Urothelium cell line (cell line): ENCODE data around the gene SGK1.

Experiments used
- DNase-seq: peaks from one replicate; pipeline ENCODE4 v3.0.0; 2011; ENCODE audit warnings: low spot score, mixed read lengths
- FAIRE-seq: peaks from 2 replicates; lab custom pipeline; 2011; peaks lifted over from hg19 to GRCh38; lab: Jason Lieb, UNC

The SGK1 gene

GRCh38 chr6:134145786-134146185, 172.1 kb downstream of the SGK1 start:
- no peak for FAIRE-seq
- no peak for DNase-seq

DNA sequence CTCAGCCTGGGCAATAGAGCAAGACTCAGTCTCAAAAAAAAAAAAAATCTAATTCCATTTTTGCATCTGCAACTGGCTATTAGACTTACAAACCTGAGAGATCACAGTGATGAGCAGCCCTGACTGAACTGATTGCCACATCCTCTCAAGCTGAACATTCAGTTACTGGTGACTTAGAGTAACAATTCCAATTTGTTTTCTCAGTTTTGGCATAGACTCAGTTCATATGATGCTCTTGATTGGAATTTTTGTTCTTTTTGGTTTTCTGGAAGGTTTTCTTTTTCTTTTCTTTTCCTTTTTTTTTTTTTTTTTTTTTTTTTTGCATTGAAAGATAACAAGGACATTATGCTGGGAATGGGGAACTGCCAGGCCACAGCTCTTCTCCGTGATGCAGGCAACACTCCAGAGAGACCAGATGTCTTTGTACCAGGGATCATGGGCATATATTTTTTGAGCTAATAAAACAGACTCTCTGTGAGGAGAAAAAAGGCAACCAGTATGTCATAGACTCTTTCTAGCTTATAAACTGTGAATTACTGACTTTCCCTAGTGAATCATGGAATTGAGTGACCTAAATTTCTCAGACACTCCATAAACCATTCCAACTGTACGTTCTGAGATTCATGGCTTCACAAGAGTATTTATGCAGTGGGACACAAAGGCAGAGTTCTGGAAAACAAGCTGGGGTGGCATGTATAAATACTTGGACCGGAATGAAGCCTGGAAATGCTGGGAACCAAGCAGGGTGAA, 179.5 kb downstream of the SGK1 start:
- DNase-seq = no peak
- FAIRE-seq = no peak

- FAIRE-seq (no peak), DNase-seq (no peak)
These were observed 183.3 kb downstream of the SGK1 start for GRCh38 chr6:134134654-134135053.

- no peak for FAIRE-seq
- no peak for DNase-seq
These were observed 185.3 kb downstream of the SGK1 start for GRCh38 chr6:134132494-134133141.

DNA sequence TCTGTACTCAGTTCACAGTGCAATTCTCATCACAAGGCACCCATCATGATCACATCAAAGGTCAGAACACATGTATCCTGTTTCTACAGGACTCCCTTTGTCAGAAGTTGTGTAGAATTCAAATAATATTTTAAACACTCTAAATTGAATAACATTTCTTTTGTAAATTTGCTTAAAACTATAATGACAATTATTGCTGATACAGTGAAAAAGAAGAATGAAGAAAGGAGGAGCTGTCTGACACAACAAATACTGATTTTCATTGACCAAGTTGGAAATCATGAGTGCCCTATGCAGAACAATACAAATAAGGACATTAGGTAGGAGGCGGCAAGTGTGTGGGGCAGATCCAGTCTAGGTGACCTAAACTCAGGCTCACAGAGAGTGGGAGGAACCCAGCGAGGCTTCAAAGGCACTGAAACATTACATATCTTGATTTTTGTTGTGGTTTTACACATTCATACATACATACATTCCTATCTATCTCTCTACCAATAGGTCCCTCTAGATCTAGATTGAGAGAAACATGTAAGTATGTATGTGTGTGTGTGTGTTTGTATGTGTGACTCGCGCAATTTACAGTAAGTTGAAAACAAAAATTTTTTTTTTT, 186.3 kb downstream of the SGK1 start:
- DNase-seq (no peak), FAIRE-seq (no peak)

GRCh38 chr6:134128146-134128545, 189.8 kb downstream of the SGK1 start:
- no peak for FAIRE-seq
- DNase-seq = no peak

DNA sequence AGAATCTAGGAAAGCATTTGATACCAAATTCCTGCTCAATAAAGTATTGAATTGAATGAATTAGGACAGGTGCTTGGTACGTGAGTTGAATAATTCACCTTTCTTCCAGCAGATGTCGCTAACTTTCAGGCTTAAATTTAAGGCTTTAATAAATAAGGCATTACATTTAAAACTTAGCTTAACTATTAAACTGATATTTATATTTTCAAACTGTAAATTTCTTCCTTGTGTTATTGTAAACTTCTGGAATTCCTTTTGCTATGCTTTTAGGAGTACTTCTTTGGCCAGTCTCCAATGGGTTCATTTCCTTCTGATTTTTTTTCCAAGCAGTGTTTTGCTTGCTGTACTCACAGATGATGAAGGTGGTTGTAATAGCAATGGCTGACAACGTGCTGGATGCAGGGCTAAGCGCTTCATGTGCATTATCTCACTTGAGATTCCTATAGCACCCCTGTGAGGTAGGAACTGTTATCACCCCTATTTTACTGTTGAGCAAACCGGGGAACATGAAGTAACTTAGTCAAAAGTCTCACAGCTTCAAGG, 194.2 kb downstream of the SGK1 start:
- FAIRE-seq = no peak
- peak; percentile 51 for DNase-seq

- no peak for DNase-seq
- FAIRE-seq = no peak
These were observed 195.1 kb downstream of the SGK1 start for GRCh38 chr6:134122775-134123174.

DNA sequence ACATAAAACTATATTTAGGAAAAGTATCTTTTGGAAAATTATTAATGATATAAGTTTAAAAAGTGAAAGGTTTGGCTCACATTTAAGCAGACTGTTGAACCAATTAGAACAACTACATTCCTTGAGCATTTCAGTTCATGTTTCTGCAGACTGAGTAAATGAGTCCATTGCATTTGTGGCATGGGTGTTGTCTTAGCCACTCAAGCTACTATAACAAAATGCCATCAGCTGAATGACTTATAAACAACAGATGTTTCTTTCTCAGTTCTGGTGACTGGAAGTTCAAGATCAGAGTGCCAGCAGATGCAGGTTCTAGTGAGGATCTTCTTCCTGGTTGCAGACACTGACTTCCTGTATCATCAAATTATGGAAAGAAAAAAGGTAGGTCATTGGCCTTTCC, 198.4 kb downstream of the SGK1 start:
- FAIRE-seq (no peak), DNase-seq (no peak)
